PC-3 (cell line): ENCODE results near the gene EDIL3.

ENCODE experiments used
- EZH2 ChIP-seq: fragments of 300-600 bp; sonication (generic); IDR thresholded peaks from one replicate; pipeline ENCODE4 v1.6.1; 2017; ENCODE audit warnings: antibody characterized with exemption, mild to moderate bottlenecking, low read length; ENCODE audit not compliant: unreplicated experiment
- EZH2phosphoT487 ChIP-seq: fragments of 300-600 bp; sonication (generic); IDR thresholded peaks from 2 replicates; pipeline ENCODE4 v1.6.1; 2018; ENCODE audit warnings: mild to moderate bottlenecking, antibody characterized with exemption, low read length, borderline replicate concordance
- TF ChIP-seq, protein P1 (sequence below): fragments of 300-600 bp; sonication (generic); conservative IDR thresholded peaks from 2 replicates; pipeline ENCODE4 v1.5.1; 2017; ENCODE audit warnings: antibody characterized with exemption, low read depth, mild to moderate bottlenecking, low read length

DNA sequence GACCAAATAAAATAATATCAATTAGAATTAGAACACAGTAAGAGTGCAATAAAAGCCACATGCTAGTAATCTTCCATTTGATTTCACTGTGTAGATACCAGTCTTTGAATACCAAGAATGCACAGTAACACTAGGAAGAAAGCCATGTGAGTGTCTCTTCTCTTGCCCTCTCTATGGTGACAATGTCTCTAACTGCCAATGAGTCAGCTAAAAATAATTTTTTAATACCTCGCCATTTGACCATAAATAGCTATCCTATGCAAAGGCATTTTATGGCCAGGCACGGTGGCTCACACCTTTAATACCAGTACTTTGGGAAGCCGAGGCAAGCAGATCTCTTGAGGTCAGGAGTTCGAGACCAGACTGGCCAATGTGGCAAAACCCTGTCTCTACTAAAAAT is 30.6 kb downstream of the EDIL3 start:
- TF ChIP-seq, protein P1, sequence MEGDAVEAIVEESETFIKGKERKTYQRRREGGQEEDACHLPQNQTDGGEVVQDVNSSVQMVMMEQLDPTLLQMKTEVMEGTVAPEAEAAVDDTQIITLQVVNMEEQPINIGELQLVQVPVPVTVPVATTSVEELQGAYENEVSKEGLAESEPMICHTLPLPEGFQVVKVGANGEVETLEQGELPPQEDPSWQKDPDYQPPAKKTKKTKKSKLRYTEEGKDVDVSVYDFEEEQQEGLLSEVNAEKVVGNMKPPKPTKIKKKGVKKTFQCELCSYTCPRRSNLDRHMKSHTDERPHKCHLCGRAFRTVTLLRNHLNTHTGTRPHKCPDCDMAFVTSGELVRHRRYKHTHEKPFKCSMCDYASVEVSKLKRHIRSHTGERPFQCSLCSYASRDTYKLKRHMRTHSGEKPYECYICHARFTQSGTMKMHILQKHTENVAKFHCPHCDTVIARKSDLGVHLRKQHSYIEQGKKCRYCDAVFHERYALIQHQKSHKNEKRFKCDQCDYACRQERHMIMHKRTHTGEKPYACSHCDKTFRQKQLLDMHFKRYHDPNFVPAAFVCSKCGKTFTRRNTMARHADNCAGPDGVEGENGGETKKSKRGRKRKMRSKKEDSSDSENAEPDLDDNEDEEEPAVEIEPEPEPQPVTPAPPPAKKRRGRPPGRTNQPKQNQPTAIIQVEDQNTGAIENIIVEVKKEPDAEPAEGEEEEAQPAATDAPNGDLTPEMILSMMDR: no peak
- TF ChIP-seq EZH2 (no peak), EZH2phosphoT487 (no peak)
